ENCODE measurements around the gene HIC2.
"Not testable (repeated sequence)": the region's sequence is repeated elsewhere in the genome, so short reads cannot be mapped to it uniquely, and the experiment has no call there.

The HIC2 gene

GRCh38 chr22:21417227-21417746 is at the start of gene HIC2:
TSS of gene HIC2 (plus strand) at chr22:21417371. CDS start at chr22:21442832, 25,461 bp downstream.
- H3K4me3 ChIP-seq, result peak within 1 kb of the TSS; percentile 58
- H3K9me3 ChIP-seq (ENCODE audit: low read depth, low read length); H3K36me3 ChIP-seq (ENCODE audit: insufficient read depth, low read length); H3K9ac ChIP-seq (ENCODE audit: insufficient read length); H3K27ac ChIP-seq; DNase-seq (ENCODE audit: low read depth, low spot score): not testable (repeated sequence)

- DNase-seq (ENCODE audit: low read depth, low spot score); H3K9ac ChIP-seq (ENCODE audit: insufficient read length); H3K27ac ChIP-seq; H3K4me3 ChIP-seq; H3K36me3 ChIP-seq (ENCODE audit: insufficient read depth, low read length); H3K9me3 ChIP-seq (ENCODE audit: low read depth, low read length): not testable (repeated sequence)
Observed at GRCh38 chr22:21368603-21369310, 48.4 kb upstream of the HIC2 start.

- H3K4me3 ChIP-seq; H3K36me3 ChIP-seq (ENCODE audit: insufficient read depth, low read length); H3K9ac ChIP-seq (ENCODE audit: insufficient read length); DNase-seq (ENCODE audit: low read depth, low spot score); H3K27ac ChIP-seq; H3K9me3 ChIP-seq (ENCODE audit: low read depth, low read length): not testable (repeated sequence)
Observed at GRCh38 chr22:21375880-21376279, 41.3 kb upstream of the HIC2 start.

- not testable (repeated sequence) for H3K27ac ChIP-seq; H3K9ac ChIP-seq (ENCODE audit: insufficient read length); DNase-seq (ENCODE audit: low read depth, low spot score); H3K4me3 ChIP-seq; H3K9me3 ChIP-seq (ENCODE audit: low read depth, low read length); H3K36me3 ChIP-seq (ENCODE audit: insufficient read depth, low read length)
Observed at GRCh38 chr22:21383701-21384467, 33.3 kb upstream of the HIC2 start, which contains the start of gene RIMBP3B. TSS of gene RIMBP3B (plus strand) at chr22:21383751. CDS start at chr22:21383859, 108 bp downstream.

- DNase-seq (ENCODE audit: low read depth, low spot score); H3K9ac ChIP-seq (ENCODE audit: insufficient read length); H3K9me3 ChIP-seq (ENCODE audit: low read depth, low read length): not testable (repeated sequence)
Observed at GRCh38 chr22:21384468-21385357, 32.5 kb upstream of the HIC2 start.

GRCh38 chr22:21389480-21389879 is 27.7 kb upstream of the HIC2 start:
- not testable (repeated sequence) for DNase-seq (ENCODE audit: low read depth, low spot score); H3K36me3 ChIP-seq (ENCODE audit: insufficient read depth, low read length); H3K9ac ChIP-seq (ENCODE audit: insufficient read length); H3K27ac ChIP-seq; H3K4me3 ChIP-seq; H3K9me3 ChIP-seq (ENCODE audit: low read depth, low read length)

More at GRCh38 chr22:21384468-21385357, 32.5 kb upstream of the HIC2 start:
- not testable (repeated sequence) for H3K4me3 ChIP-seq; H3K36me3 ChIP-seq (ENCODE audit: insufficient read depth, low read length); H3K27ac ChIP-seq

GRCh38 chr22:21390013-21390412 is 27.2 kb upstream of the HIC2 start:
- not testable (repeated sequence) for H3K4me3 ChIP-seq; H3K9ac ChIP-seq (ENCODE audit: insufficient read length); DNase-seq (ENCODE audit: low read depth, low spot score); H3K36me3 ChIP-seq (ENCODE audit: insufficient read depth, low read length); H3K9me3 ChIP-seq (ENCODE audit: low read depth, low read length); H3K27ac ChIP-seq

- H3K4me3 ChIP-seq; H3K9ac ChIP-seq (ENCODE audit: insufficient read length); DNase-seq (ENCODE audit: low read depth, low spot score); H3K27ac ChIP-seq; H3K36me3 ChIP-seq (ENCODE audit: insufficient read depth, low read length); H3K9me3 ChIP-seq (ENCODE audit: low read depth, low read length): not testable (repeated sequence)
Observed at GRCh38 chr22:21394613-21395012, 22.6 kb upstream of the HIC2 start.

- not testable (repeated sequence) for H3K9ac ChIP-seq (ENCODE audit: insufficient read length); H3K36me3 ChIP-seq (ENCODE audit: insufficient read depth, low read length); H3K27ac ChIP-seq; H3K4me3 ChIP-seq; DNase-seq (ENCODE audit: low read depth, low spot score); H3K9me3 ChIP-seq (ENCODE audit: low read depth, low read length)
Observed at GRCh38 chr22:21401197-21401969, 15.8 kb upstream of the HIC2 start.

- H3K36me3 ChIP-seq (ENCODE audit: insufficient read depth, low read length); H3K9me3 ChIP-seq (ENCODE audit: low read depth, low read length); H3K27ac ChIP-seq; H3K9ac ChIP-seq (ENCODE audit: insufficient read length); DNase-seq (ENCODE audit: low read depth, low spot score); H3K4me3 ChIP-seq: not testable (repeated sequence)
Observed at GRCh38 chr22:21402763-21403314, 14.3 kb upstream of the HIC2 start.

- not testable (repeated sequence) for H3K9me3 ChIP-seq (ENCODE audit: low read depth, low read length); H3K36me3 ChIP-seq (ENCODE audit: insufficient read depth, low read length); H3K9ac ChIP-seq (ENCODE audit: insufficient read length); H3K27ac ChIP-seq; H3K4me3 ChIP-seq; DNase-seq (ENCODE audit: low read depth, low spot score)
Observed at GRCh38 chr22:21407139-21407538, 10.0 kb upstream of the HIC2 start.

- DNase-seq (ENCODE audit: low read depth, low spot score); H3K36me3 ChIP-seq (ENCODE audit: insufficient read depth, low read length); H3K4me3 ChIP-seq; H3K9ac ChIP-seq (ENCODE audit: insufficient read length); H3K9me3 ChIP-seq (ENCODE audit: low read depth, low read length); H3K27ac ChIP-seq: not testable (repeated sequence)
Observed at GRCh38 chr22:21407792-21408191, 9.4 kb upstream of the HIC2 start.

- DNase-seq (ENCODE audit: low read depth, low spot score); H3K9me3 ChIP-seq (ENCODE audit: low read depth, low read length); H3K36me3 ChIP-seq (ENCODE audit: insufficient read depth, low read length); H3K9ac ChIP-seq (ENCODE audit: insufficient read length); H3K27ac ChIP-seq; H3K4me3 ChIP-seq: not testable (repeated sequence)
Observed at GRCh38 chr22:21416375-21416774, 796 bp upstream of the HIC2 start.

Data from SK-N-MC (cell line).